Large intestine (tissue), 3 donors: ENCODE results near the gene DEDD. TPM values are rescaled to one million over a fixed set of nuclear protein-coding genes. Genes with fewer than 3 reads are reported as not detected.

Experiments used
- DNase-seq, 2 donors: peaks; one replicate each; pipeline versions ENCODE4 v3.0.0 to v3.0.0-alpha.2; 2013
- H3K27ac ChIP-seq: one replicate; pipeline ENCODE4 v1.5.1; 2013; ENCODE audit warnings: low read length
- H3K27me3 ChIP-seq: 2 replicates; pipeline ENCODE4 v1.6.1; 2013; ENCODE audit warnings: low read length; ENCODE audit not compliant: control insufficient read depth, insufficient read depth
- H3K36me3 ChIP-seq: 2 replicates; pipeline ENCODE4 v1.6.1; 2013; ENCODE audit warnings: low read length; ENCODE audit not compliant: control insufficient read depth, insufficient read depth
- H3K4me1 ChIP-seq: one replicate; pipeline ENCODE4 v1.6.1; 2013; ENCODE audit warnings: low read length; ENCODE audit not compliant: control insufficient read depth, insufficient read depth
- H3K4me3 ChIP-seq: one replicate; pipeline ENCODE4 v1.5.1; 2013; ENCODE audit warnings: low read length
- H3K9me3 ChIP-seq: one replicate; pipeline ENCODE4 v1.6.1; 2013; ENCODE audit warnings: mild to moderate bottlenecking, low read depth, low read length, moderate library complexity; ENCODE audit not compliant: control insufficient read depth
- WGBS: methylation state at CpG from one replicate; pipeline ENCODE4 v1.1.5; 2013; ENCODE audit warnings: low lambda C conversion rate; ENCODE audit not compliant: insufficient coverage; 5-methylcytosine and 5-hydroxymethylcytosine counted together
- polyA plus RNA-seq: library from polyadenylated mRNA; unstranded; fragments of 120-200 nt; gene quantifications from one replicate; pipeline ENCODE4 v1.2.1, GENCODE V29; 2013

DEDD gene
- polyA plus RNA-seq, 1 donor: 33.0 TPM

DNA sequence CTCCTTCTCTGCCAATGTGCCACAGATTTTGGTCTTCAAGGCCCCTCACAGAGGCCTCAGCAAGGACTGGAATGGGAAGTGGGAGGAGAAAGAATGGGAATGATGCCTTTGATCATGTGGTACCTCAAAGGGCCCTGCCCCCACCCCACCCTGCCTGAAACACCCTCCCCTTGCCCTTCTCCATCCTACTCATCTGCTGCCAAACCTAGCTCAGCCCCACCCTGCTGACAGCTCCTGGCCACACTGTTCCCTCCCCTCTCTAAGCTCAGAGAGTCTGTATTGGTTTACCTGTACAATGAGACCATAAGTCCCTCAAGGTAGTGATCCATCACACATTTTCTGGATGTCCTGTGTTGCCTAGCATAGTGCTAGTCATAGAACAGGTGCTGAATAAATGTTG is 56.1 kb downstream of the DEDD start:
- no peak for DNase-seq
- H3K4me1 ChIP-seq: no peaks in the 10 kb centered on the region
- H3K9me3 ChIP-seq: peaks cover 5% of the 10 kb centered on the region
- H3K36me3 ChIP-seq: no peaks in the 10 kb centered on the region
- no peak overlapping the region for H3K27ac ChIP-seq
- H3K27me3 ChIP-seq: peaks cover 15% of the 10 kb centered on the region
- no peak overlapping the region for H3K4me3 ChIP-seq

DNA sequence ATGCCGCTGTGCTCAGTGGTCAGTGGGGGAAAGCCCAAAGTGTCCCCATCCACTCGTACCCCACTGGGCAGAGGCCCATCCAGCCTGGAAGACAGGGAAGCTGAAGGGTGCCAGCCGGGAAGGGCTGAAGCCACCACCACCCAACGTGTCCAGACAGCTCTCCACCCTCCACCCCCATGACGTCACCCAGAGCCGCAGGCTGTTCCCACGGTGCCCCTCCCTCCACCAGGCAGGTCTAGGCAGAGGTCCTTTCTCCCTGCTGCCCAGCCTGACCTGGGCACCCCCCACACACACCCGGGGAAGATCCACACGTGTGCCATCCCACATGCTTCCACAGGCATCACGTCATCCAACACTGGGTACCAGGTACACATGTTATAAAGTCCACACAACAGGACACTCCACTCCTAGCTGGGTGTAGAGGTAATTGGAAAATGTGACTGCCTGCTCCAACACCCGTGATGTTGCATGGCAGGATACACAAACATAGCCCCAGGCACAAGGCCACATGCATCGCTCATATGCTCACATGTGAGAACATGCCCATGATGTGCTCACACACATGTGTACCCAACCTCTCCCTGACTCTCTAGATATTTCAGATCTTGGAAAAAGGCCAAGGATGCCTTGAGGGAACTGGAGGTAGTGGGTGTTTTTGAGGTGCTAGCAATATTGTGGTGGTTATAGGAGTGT is 57.6 kb downstream of the DEDD start:
- Histone ChIP-seq H3K27me3 (peaks cover 10% of the 10 kb centered on the region), H3K27ac (no peak overlapping the region), H3K4me1 (no peaks in the 10 kb centered on the region), H3K9me3 (peaks cover 5% of the 10 kb centered on the region), H3K4me3 (no peak overlapping the region), H3K36me3 (no peaks in the 10 kb centered on the region)
- no CpG with 5 or more reads among the region's 12 CpGs for WGBS
- no peak for DNase-seq

GRCh38 chr1:161073474-161074121 is 58.9 kb downstream of the DEDD start:
- no peaks in the 10 kb centered on the region for H3K27me3 ChIP-seq

DNA sequence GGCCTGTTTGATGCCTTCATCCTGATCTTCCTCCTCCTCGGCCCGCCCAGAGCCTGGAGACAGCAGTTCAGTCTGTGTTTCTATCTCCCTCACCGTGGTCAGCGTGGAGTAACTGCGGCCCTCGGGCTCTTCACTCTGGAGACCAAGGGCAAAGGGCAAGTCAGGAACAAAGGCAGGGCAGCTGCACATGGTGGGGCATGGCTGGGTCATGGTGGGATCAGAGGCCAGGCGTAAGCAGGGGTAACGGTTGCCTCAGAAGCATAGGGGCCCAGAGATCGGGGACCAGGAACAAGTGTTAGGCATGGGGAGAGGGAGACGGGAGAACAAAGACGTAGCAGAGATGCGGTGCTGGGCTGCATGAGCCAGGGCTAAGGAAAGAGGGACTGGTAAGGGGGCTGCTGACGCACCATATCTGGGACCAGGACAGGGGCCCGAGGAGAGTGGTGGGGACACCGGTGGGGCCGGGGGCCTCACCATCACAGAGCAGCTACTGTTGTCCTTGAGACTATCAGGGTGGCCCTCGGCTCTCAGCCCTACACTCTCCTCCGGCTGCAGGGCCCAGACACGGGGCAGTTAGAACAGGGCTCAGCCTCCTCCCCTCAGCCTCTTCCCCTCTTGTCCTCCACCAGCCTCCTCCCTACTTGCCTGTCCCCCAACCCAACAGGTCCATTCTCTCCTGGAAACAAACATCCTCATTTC is 59.6 kb downstream of the DEDD start:
- Histone ChIP-seq H3K4me1 (no peaks in the 10 kb centered on the region), H3K4me3 (no peak overlapping the region), H3K36me3 (no peaks in the 10 kb centered on the region), H3K9me3 (no peaks in the 10 kb centered on the region), H3K27ac (no peak overlapping the region), H3K27me3 (no peaks in the 10 kb centered on the region)
- DNase-seq: no peak
- WGBS: no CpG with 5 or more reads among the region's 19 CpGs

More at GRCh38 chr1:161073474-161074121, 58.9 kb downstream of the DEDD start:
- H3K27ac ChIP-seq: no peak overlapping the region
- no peak overlapping the region for H3K4me3 ChIP-seq
- no peaks in the 10 kb centered on the region for H3K4me1 ChIP-seq
- no peak for DNase-seq
- no peaks in the 10 kb centered on the region for H3K36me3 ChIP-seq
- WGBS: no CpG with 5 or more reads among the region's 7 CpGs
- no peaks in the 10 kb centered on the region for H3K9me3 ChIP-seq

- Histone ChIP-seq H3K4me3 (no peak overlapping the region), H3K4me1 (no peaks in the 10 kb centered on the region), H3K36me3 (no peaks in the 10 kb centered on the region), H3K27me3 (no peaks in the 10 kb centered on the region), H3K27ac (no peak overlapping the region), H3K9me3 (no peaks in the 10 kb centered on the region)
- no CpG with 5 or more reads among the region's 9 CpGs for WGBS
- DNase-seq: peak in 1 of 2 donors; percentile 33
Measured at GRCh38 chr1:161071886-161072371, 60.5 kb downstream of the DEDD start.

Other genes starting within 250 kb of the DEDD start
- gene ITLN1, start 247.5 kb downstream of the DEDD start, polyA plus RNA-seq: 452 TPM
- 1.9 TPM for gene ITLN2, start 177.9 kb downstream of the DEDD start, polyA plus RNA-seq
- 132 TPM for gene F11R, start 111.5 kb downstream of the DEDD start, polyA plus RNA-seq
- 60.9 TPM for gene TSTD1, start 93.7 kb downstream of the DEDD start, polyA plus RNA-seq
- gene USF1, start 86.7 kb downstream of the DEDD start, polyA plus RNA-seq: 56.9 TPM
- gene ARHGAP30, start 62.8 kb downstream of the DEDD start, polyA plus RNA-seq: 5.7 TPM
- 0.42 TPM for gene NECTIN4, start 43.1 kb downstream of the DEDD start, polyA plus RNA-seq
- gene KLHDC9, start 34.3 kb downstream of the DEDD start, polyA plus RNA-seq: 5.6 TPM
- 72.5 TPM for gene PFDN2, start 14.6 kb downstream of the DEDD start, polyA plus RNA-seq
- 80.6 TPM for gene NIT1, start 14.6 kb downstream of the DEDD start, polyA plus RNA-seq
- 135 TPM for gene UFC1, start 21.3 kb upstream of the DEDD start, polyA plus RNA-seq
- 29.4 TPM for gene USP21, start 26.8 kb upstream of the DEDD start, polyA plus RNA-seq
- 26.2 TPM for gene PPOX, start 33.8 kb upstream of the DEDD start, polyA plus RNA-seq
- 38.4 TPM for gene B4GALT3, start 44.8 kb upstream of the DEDD start, polyA plus RNA-seq
- gene ADAMTS4, start 66.4 kb upstream of the DEDD start, polyA plus RNA-seq: 1.2 TPM
- 125 TPM for gene NDUFS2, start 69.7 kb upstream of the DEDD start, polyA plus RNA-seq
- 35.9 TPM for gene FCER1G, start 82.6 kb upstream of the DEDD start, polyA plus RNA-seq
- gene APOA2, start 91.0 kb upstream of the DEDD start, polyA plus RNA-seq: 29.3 TPM
- gene TOMM40L, start 93.4 kb upstream of the DEDD start, polyA plus RNA-seq: 16.2 TPM
- 13.1 TPM for gene NR1I3, start 105.5 kb upstream of the DEDD start, polyA plus RNA-seq
- gene PCP4L1, start 126.1 kb upstream of the DEDD start, polyA plus RNA-seq: 9.4 TPM
- gene MPZ, start 177.3 kb upstream of the DEDD start, polyA plus RNA-seq: 10.1 TPM
- 194 TPM for gene SDHC, start 181.7 kb upstream of the DEDD start, polyA plus RNA-seq
- gene CFAP126, start 235.2 kb upstream of the DEDD start, polyA plus RNA-seq: 0.15 TPM